GM21447 (cell line): ENCODE data around the gene SYT3.

Experiments
- ATAC-seq: cut with Tn5 transposase; IDR thresholded peaks from one replicate; pipeline ENCODE4 v1.9.1; 2021; ENCODE audit not compliant: unreplicated experiment

SYT3 gene, protein sequence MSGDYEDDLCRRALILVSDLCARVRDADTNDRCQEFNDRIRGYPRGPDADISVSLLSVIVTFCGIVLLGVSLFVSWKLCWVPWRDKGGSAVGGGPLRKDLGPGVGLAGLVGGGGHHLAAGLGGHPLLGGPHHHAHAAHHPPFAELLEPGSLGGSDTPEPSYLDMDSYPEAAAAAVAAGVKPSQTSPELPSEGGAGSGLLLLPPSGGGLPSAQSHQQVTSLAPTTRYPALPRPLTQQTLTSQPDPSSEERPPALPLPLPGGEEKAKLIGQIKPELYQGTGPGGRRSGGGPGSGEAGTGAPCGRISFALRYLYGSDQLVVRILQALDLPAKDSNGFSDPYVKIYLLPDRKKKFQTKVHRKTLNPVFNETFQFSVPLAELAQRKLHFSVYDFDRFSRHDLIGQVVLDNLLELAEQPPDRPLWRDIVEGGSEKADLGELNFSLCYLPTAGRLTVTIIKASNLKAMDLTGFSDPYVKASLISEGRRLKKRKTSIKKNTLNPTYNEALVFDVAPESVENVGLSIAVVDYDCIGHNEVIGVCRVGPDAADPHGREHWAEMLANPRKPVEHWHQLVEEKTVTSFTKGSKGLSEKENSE

DNA sequence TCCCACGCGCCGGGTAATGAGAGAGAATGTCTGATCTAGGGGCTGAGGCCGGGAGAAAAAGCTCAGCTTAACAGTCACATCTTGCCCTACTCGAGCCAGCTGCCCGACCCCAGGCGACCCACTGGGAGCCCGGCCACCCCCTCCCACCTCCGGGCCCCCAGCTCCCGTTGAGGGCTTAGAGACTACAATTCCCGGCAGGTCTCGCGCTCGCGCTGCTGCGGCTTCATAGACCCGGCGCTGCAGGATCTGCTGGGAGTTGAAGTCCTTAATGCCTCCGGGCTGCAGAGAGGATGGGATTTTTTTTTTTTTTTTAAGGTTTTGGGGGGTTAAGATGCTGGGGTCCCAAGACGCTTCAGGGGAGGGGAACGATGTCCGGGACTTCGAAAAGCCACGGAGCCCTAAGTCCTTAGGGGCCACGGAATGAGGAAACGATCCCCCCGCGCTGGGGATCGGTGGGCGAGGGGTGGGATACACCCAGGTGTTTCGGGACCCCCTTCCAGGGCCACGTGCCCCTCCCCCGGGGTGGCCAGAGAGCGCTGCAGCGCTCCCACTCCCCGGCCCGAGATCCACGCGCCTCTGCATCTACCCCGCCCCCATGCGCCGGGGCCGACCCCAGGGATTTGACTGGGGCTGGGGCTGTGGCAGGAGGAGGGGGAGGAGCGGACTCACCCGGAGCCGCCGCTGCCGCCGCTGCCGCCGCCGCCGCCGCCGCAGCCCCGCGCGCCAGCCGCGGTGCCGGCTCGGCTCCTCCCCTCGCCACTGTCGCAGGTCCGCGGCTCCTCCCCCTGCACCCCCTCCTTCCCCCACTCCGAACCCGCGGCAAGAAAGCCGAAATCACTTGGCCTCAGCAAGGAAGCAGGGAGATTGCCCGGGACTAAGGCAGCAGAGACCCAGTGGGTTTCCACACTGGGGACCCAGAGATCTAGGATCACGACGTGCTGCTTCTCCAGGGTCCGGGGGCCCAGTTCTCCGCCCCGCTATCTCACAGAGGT, at the start of gene SYT3:
Gene SYT3 (minus strand): TSS at position 761 of the 992 bp plus-strand sequence. CDS start 2,470 bp downstream, outside the sequence.
- ATAC-seq = no peak

DNA sequence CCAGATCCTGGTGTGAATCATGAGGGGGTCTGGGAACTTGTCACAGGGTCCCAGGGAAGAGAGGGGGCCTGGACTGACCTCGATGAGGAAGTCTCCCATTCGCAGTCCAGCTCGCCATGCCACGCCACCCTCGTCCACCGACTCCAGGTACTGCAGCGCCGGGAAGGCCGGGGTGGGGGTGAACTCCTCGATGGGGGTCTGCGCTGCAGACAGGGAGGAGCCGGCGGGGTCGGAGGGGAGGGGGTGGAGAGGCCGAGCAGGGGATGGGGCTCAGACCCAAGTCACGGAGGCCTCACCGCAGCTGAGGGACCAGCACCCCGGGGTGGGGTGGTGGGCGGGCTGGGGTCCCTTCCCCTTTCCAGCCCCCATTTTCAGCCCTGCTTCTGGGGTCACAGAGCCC, 49.1 kb upstream of the SYT3 start:
- ATAC-seq = no peak

DNA sequence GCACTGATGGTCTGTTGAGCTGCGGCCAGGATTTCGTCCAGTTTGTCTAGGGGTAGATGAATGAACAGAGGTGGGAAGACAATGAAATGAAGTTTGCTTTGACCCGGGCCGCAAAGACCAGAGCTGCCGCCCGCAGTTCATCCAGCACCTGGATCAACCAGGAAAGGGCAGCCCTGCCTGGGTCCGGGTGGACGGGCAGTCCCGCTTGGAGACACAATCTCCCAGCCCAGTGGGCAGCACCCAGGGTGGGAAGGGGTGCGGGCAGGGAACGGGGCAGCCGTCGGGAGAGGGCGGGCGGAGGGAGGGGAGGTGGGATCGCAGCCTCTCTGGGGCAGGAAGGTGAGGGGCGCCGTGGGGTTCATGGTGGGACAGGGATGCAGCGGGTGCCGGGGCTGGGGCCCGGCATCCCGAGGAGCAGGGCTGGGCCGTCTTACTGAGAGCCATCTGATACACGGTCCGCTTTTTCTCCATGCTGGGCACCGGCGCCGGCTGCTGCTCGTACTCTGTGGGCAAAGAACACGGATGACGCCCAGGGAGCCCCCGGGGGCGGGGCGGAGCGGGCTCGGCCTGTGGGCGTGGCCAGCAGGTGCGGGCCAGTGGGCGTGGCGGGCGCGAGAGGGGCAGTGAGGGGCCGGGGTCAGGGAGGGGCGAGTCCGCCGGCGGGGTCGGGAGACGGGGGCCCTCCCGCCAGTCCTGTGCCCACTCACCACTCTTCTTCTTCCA, 46.8 kb upstream of the SYT3 start:
- ATAC-seq = no peak

DNA sequence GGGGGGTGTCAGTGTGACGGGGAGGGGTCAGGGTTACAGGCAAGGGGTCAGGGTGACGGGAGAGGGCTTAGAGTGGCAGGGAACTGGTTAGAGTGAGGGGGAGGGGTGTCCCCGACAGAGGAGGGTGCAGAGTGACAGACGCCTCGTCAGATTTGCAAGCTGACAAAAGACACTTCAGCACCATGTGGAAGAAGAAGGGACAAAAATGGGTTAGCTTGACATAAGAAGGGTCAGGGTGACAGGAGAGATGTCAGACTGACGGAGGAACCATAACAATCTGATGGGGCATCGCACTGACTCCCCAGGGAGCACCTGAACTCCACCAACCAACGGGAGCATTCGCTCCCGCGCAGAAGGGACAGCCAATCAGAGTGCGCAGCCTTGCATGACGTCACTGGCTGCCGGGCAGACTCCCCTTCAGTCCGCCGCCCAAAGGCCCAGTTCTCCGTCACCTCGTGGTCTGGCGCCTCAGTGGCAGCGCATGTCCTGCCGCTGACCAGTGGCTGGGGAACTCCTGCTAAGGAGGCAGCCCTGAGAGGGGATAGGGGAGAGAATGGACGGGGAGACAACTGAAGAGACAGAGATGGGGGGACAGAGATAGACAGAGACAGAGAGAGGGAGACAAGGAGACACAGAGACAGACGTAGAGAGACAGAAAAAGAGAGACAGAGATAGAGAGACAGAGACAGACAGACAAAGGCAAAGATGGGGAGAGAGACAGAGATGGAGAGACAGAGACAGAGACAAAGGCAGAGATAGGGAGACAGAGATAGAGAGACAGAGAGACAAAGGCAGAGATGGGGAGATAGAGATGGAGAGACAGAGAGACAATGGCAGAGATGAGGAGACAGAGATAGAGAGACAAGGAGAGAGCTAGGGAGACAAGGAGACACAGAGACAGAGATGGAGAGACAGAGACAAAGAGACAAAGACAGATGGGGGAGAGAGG, 39.8 kb upstream of the SYT3 start:
- no peak for ATAC-seq

- no peak for ATAC-seq
Observed at GRCh38 chr19:50678323-50678722, 38.6 kb upstream of the SYT3 start.

GRCh38 chr19:50677636-50678035, 38.0 kb upstream of the SYT3 start:
- no peak for ATAC-seq

DNA sequence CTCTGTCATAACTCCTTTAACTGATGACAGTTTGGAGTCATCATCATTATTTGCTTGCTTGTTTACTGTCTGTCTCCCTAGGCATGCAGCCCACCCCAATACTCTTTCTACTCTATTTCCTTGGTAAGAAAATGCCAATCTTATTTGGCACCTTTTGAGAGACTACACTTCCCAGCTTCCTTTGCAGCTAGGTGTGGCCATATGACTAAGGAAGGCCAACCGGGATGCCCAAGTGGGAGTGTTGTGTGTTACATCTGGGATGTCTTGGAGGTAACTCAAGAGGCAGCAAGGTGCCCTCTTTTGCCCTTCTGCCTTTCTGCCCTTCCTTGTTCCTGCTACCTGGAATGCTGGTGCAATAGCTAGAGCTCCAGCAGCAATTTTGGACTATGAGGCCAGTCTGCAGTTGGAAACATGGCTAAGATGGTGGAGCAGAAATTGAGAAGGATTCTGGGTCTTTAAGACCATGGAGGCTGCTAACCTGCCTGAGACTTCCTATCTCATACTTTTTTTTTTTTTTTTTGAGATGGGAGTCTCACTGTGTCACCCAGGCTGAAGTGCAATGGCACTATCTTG, 37.0 kb upstream of the SYT3 start:
- no peak for ATAC-seq

GRCh38 chr19:50673118-50673517, 33.4 kb upstream of the SYT3 start:
- ATAC-seq = no peak

GRCh38 chr19:50670102-50670380, 30.4 kb upstream of the SYT3 start:
- ATAC-seq = no peak

GRCh38 chr19:50669302-50670101, 29.8 kb upstream of the SYT3 start:
- no peak for ATAC-seq

DNA sequence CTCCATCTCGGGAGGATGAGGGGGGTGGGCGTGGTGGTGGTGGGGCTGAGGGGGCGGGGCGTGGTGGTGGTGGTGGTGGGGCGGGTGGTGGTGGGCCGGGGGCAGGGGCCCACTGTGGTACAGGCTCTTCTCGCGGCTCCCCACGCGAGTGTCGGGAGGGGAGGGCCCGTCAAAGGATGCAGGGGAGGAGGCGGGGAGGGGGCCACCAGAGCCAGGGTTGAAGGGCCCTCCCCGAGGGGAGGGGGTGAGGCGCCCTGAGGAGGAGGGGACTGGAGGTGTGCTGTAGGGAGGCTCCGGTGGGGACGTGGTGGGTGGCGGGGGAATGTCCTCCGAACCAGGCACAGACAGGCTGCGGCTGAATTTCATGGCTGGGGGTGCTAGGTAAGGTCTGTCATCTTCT, 29.2 kb upstream of the SYT3 start:
- ATAC-seq = no peak

DNA sequence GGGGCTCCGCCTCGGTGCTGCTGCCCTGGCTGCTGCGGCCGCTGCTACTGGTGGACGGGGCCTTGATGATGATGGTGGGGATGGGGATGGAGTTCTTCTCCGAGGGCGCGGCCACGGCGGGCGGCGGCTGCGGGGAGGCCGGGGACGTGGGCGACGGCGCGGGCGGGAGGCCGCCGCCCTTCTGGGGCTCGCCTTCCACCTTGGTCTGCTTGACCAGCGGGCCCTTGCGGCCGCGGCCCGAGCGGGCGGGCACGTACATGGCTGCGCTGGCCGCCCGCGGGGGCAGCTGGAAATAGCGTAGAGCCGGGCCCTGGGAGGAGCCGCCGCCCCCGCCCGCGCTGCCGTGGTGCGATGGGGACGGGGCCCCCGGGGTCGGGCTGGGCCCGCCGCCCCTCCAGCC, 28.7 kb upstream of the SYT3 start:
- no peak for ATAC-seq

- no peak for ATAC-seq
Observed at GRCh38 chr19:50667759-50668231, 28.1 kb upstream of the SYT3 start.

DNA sequence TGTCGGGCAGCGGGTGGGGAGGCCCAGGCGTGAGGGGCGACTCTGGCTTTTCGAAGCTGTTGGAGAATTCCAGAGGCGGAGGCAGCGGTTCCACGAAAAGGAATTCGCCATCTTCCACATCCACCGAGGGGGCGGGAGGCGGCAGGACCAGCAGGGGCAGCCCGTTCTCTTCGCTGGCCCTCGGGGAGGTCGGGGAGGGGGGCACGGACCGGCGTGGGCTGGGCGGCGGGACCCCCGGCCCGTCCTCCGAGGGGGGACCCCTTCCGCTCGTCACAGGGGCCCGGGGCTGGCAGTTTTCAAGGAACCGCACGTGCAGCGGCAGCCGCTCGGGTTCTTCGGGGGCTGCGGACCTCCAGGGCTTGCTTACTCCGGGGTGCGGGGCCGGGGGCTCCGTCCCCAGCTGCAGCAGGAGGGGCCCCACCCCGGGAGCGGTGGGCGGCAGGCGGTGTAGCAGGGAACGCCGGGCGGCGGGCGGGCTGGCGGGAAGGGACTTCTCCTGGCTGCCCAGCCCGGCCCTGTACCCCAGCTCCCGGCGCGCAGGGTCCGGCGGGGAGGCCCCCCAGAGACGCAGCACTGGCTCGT, 27.6 kb upstream of the SYT3 start:
- ATAC-seq = no peak

GRCh38 chr19:50666346-50667176, 26.9 kb upstream of the SYT3 start:
- ATAC-seq = no peak

GRCh38 chr19:50664204-50664603, 24.5 kb upstream of the SYT3 start:
- no peak for ATAC-seq

DNA sequence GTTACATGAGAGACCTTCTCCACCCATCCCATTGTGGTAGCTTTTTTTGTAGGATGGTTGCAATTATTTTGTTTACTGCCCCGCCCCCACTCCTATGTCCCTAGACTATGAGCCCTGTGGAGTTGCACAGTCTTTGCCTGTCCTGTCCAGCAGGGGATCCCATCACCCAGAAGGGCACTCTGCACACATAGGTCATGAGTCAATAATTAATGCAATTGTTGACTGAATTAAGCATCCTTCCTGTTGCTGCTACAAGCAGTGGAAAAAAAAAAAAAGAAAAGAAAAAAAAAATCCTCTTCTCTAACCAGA, 23.8 kb upstream of the SYT3 start:
- no peak for ATAC-seq
